K562 (cell line): Measurements from ENCODE around the gene TCEANC2. TPM values are rescaled to one million over a fixed set of nuclear protein-coding genes. Genes with fewer than 3 reads are reported as not detected.

Experiments
- BMI1 ChIP-seq: fragments of 150-350 bp; IDR thresholded peaks from 2 replicates; pipeline ENCODE4 v1.6.1; 2014; ENCODE audit warnings: low read length
- GABPB2 ChIP-seq: fragments of 250-450 bp; sonication (Bioruptor Pico); conservative IDR thresholded peaks from 2 replicates; pipeline ENCODE4 v1.5.1; 2021; ENCODE audit warnings: mild to moderate bottlenecking
- GTF2E2 ChIP-seq: fragments of 200-800 bp; sonication (Bioruptor generic); IDR thresholded peaks from 2 replicates; pipeline ENCODE4 v1.6.1; 2016; ENCODE audit warnings: missing genetic modification characterization, missing compliant biosample characterization
- LCOR ChIP-seq: sonication (generic); formaldehyde crosslinking; IDR thresholded peaks from 2 replicates; pipeline ENCODE4 v1.8.0; 2022; ENCODE audit warnings: mild to moderate bottlenecking, missing genetic modification reagents
- MCM2 ChIP-seq: fragments of 450-650 bp; IDR thresholded peaks from 2 replicates; pipeline ENCODE4 v1.6.1; 2017; ENCODE audit warnings: low read depth, mild to moderate bottlenecking
- NCOA1 ChIP-seq: fragments of 450-650 bp; IDR thresholded peaks from 2 replicates; pipeline ENCODE4 v1.6.1; 2016; ENCODE audit warnings: low read depth
- POLR2A ChIP-seq: fragments of 450-650 bp; conservative IDR thresholded peaks from 2 replicates; pipeline ENCODE4 v1.6.1; 2016
- TAF1 ChIP-seq: IDR thresholded peaks from 2 replicates; pipeline ENCODE4 v1.6.1; 2011; ENCODE audit warnings: mild to moderate bottlenecking, low read length, moderate library complexity; ENCODE audit not compliant: insufficient read depth, control insufficient read depth, severe bottlenecking; ENCODE audit errors: extremely low read depth
- ZBTB7A ChIP-seq: IDR thresholded peaks from 2 replicates; pipeline ENCODE4 v1.6.1; 2011; ENCODE audit warnings: low read depth, mild to moderate bottlenecking, low read length, moderate library complexity, borderline replicate concordance; ENCODE audit not compliant: control insufficient read depth
- ZKSCAN8 ChIP-seq: fragments of 200-800 bp; sonication (Bioruptor generic); IDR thresholded peaks from 2 replicates; pipeline ENCODE4 v1.6.1; 2016; ENCODE audit warnings: missing genetic modification characterization, missing compliant biosample characterization
- ZNF324 ChIP-seq: fragments of 250-450 bp; sonication (Bioruptor Pico); IDR thresholded peaks from 2 replicates; pipeline ENCODE4 v1.4.0; 2020; ENCODE audit warnings: mild to moderate bottlenecking
- ZNF79 ChIP-seq: fragments of 250-450 bp; sonication (Bioruptor Pico); IDR thresholded peaks from 2 replicates; pipeline ENCODE4 v1.4.0; 2020; ENCODE audit warnings: low read depth, mild to moderate bottlenecking, moderate library complexity
- polyA plus RNA-seq, 8 experiments: library from polyadenylated mRNA; depleted of rRNA in 4 of 8; stranded (reverse) in 5 of 8; unstranded in 3 of 8; fragments of >200 nt; fragmentation: Nextera tagmentation in 2 of 8; fragmentation: Illumina TruSeq in 1 of 8; extraction: Ambion mirVana in 2 of 8; extraction: Trizol in 1 of 8; gene quantifications; 2 replicates each; pipeline versions ENCODE4 v1.2.1 to v1.2.3, GENCODE V29; 2011 to 2014; ENCODE audit warnings: inconsistent platforms in 1 of 8, missing spikeins in 1 of 8
- total RNA-seq, 7 experiments: library from RNA; depleted of rRNA in 6 of 7; stranded (reverse); fragments of >200 nt in 6 of 7; fragmentation: Illumina TruSeq in 2 of 7; extraction: Trizol in 2 of 7; gene quantifications; 2 replicates each; pipeline versions ENCODE4 v1.2.1 to v1.2.3, GENCODE V29; 2011 to 2021; ENCODE audit warnings: low replicate concordance in 1 of 7
- TF ChIP-seq, protein P1 (sequence below): fragments of 450-650 bp; IDR thresholded peaks from one replicate; pipeline ENCODE4 v1.6.1; 2018; ENCODE audit warnings: mild to moderate bottlenecking, moderate library complexity; ENCODE audit not compliant: partially characterized antibody
- TF ChIP-seq, protein P2 (sequence below), 2 experiments: fragments of 450-650 bp; conservative IDR thresholded peaks; 2 replicates each; pipeline ENCODE4 v1.6.1; 2017; ENCODE audit warnings: mild to moderate bottlenecking in 2 of 2, moderate library complexity in 2 of 2
- TF ChIP-seq, protein P3 (sequence below): fragments of 450-650 bp; formaldehyde crosslinking; IDR thresholded peaks from 2 replicates; pipeline ENCODE4 v1.4.0; 2020; ENCODE audit warnings: mild to moderate bottlenecking
- TF ChIP-seq, protein P4 (sequence below): sonication (generic); formaldehyde crosslinking; IDR thresholded peaks from 2 replicates; pipeline ENCODE4 v1.8.0; 2022; ENCODE audit warnings: mild to moderate bottlenecking, missing genetic modification reagents
- TF ChIP-seq, protein P5 (sequence below): fragments of 450-650 bp; IDR thresholded peaks from 2 replicates; pipeline ENCODE4 v1.6.1; 2016; ENCODE audit warnings: borderline replicate concordance
- TF ChIP-seq, protein P6 (sequence below): fragments of 250-450 bp; sonication (Bioruptor Pico); IDR thresholded peaks from 2 replicates; pipeline ENCODE4 v1.8.0; 2022; ENCODE audit warnings: inconsistent platforms, mild to moderate bottlenecking, moderate library complexity, borderline replicate concordance

The TCEANC2 gene
- total and polyA plus RNA-seq, 9 of the 15 experiments (the other 6 are each of a cell fraction or from before 2014, with no cell fraction given) = 3.3 to 10.2 (median 7.0) TPM

DNA sequence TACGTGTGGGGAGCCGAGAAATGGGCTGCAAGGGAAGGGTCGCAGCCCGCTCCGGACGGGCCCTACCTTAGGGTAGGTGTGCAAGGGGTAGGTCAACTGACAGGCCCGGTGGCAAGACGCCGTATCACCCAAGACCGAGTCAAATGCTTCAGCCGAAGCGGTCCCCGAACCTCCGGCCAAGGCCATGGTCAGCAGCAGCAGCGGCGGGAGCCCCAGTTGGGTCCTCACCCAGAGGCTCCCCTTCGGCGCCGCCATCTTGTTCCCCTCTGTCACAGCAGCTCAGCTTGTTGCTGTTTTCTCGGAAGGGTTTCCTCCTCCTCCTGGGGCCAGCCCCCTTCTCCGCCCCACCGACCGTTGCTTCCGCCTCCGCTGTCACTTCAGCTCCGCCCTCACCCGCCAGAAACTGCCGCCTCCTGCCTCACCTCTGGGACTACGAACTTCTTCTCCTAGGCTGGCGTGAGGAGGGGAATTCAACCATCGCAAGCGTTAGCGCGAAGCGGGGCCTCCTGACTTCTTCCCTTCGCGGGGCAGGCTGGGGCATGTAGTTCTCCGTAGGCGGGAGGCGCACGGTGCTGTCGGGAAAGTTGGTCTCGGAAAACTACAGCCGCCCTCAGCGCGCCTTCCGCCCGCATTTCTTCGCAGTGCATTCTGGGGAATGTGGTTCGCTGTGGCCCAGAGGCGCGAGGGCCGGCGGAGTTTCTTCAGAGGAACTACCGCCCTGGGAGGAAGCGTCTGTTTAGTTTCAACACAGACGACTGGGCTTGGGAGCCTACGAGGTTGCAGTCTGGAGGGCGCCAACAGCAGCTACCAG, at the start of gene TCEANC2, which contains the start of gene TMEM59 (continued):
- TF ChIP-seq, protein P1, sequence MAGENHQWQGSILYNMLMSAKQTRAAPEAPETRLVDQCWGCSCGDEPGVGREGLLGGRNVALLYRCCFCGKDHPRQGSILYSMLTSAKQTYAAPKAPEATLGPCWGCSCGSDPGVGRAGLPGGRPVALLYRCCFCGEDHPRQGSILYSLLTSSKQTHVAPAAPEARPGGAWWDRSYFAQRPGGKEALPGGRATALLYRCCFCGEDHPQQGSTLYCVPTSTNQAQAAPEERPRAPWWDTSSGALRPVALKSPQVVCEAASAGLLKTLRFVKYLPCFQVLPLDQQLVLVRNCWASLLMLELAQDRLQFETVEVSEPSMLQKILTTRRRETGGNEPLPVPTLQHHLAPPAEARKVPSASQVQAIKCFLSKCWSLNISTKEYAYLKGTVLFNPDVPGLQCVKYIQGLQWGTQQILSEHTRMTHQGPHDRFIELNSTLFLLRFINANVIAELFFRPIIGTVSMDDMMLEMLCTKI = no peak
- TF ChIP-seq, protein P2, sequence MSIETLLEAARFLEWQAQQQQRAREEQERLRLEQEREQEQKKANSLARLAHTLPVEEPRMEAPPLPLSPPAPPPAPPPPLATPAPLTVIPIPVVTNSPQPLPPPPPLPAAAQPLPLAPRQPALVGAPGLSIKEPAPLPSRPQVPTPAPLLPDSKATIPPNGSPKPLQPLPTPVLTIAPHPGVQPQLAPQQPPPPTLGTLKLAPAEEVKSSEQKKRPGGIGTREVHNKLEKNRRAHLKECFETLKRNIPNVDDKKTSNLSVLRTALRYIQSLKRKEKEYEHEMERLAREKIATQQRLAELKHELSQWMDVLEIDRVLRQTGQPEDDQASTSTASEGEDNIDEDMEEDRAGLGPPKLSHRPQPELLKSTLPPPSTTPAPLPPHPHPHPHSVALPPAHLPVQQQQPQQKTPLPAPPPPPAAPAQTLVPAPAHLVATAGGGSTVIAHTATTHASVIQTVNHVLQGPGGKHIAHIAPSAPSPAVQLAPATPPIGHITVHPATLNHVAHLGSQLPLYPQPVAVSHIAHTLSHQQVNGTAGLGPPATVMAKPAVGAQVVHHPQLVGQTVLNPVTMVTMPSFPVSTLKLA (conservative IDR thresholded peaks at IDR 0.05) = peak; percentile 89 to 95
- TF ChIP-seq ZKSCAN8 (CRISPR knock-in tag) (no peak), GABPB2 (CRISPR knock-in tag) (no peak), ZNF324 (CRISPR knock-in tag) (no peak), MCM2 (no peak), ZBTB7A (peak; percentile 13; the same call in 1 of the 2 replicates), ZNF79 (CRISPR knock-in tag) (no peak), BMI1 (no peak), NCOA1 (peak; percentile 11), LCOR (CRISPR knock-in tag) (peak; percentile 60; the same call in 1 of the 2 replicates), GTF2E2 (tag) (no peak), TAF1 (peak; percentile 70), POLR2A (peak; percentile 82)
- TF ChIP-seq, protein P3, sequence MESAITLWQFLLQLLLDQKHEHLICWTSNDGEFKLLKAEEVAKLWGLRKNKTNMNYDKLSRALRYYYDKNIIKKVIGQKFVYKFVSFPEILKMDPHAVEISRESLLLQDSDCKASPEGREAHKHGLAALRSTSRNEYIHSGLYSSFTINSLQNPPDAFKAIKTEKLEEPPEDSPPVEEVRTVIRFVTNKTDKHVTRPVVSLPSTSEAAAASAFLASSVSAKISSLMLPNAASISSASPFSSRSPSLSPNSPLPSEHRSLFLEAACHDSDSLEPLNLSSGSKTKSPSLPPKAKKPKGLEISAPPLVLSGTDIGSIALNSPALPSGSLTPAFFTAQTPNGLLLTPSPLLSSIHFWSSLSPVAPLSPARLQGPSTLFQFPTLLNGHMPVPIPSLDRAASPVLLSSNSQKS = no peak
- TF ChIP-seq, protein P4, sequence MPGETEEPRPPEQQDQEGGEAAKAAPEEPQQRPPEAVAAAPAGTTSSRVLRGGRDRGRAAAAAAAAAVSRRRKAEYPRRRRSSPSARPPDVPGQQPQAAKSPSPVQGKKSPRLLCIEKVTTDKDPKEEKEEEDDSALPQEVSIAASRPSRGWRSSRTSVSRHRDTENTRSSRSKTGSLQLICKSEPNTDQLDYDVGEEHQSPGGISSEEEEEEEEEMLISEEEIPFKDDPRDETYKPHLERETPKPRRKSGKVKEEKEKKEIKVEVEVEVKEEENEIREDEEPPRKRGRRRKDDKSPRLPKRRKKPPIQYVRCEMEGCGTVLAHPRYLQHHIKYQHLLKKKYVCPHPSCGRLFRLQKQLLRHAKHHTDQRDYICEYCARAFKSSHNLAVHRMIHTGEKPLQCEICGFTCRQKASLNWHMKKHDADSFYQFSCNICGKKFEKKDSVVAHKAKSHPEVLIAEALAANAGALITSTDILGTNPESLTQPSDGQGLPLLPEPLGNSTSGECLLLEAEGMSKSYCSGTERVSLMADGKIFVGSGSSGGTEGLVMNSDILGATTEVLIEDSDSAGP (CRISPR knock-in tag) = no peak
- TF ChIP-seq, protein P5, sequence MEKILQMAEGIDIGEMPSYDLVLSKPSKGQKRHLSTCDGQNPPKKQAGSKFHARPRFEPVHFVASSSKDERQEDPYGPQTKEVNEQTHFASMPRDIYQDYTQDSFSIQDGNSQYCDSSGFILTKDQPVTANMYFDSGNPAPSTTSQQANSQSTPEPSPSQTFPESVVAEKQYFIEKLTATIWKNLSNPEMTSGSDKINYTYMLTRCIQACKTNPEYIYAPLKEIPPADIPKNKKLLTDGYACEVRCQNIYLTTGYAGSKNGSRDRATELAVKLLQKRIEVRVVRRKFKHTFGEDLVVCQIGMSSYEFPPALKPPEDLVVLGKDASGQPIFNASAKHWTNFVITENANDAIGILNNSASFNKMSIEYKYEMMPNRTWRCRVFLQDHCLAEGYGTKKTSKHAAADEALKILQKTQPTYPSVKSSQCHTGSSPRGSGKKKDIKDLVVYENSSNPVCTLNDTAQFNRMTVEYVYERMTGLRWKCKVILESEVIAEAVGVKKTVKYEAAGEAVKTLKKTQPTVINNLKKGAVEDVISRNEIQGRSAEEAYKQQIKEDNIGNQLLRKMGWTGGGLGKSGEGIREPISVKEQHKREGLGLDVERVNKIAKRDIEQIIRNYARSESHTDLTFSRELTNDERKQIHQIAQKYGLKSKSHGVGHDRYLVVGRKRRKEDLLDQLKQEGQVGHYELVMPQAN = peak; percentile 67
- TF ChIP-seq, protein P6, sequence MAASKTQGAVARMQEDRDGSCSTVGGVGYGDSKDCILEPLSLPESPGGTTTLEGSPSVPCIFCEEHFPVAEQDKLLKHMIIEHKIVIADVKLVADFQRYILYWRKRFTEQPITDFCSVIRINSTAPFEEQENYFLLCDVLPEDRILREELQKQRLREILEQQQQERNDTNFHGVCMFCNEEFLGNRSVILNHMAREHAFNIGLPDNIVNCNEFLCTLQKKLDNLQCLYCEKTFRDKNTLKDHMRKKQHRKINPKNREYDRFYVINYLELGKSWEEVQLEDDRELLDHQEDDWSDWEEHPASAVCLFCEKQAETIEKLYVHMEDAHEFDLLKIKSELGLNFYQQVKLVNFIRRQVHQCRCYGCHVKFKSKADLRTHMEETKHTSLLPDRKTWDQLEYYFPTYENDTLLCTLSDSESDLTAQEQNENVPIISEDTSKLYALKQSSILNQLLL = no peak
